Transverse colon (tissue), 4 donors: ENCODE data around the gene CHST5.

Source experiments
- POLR2A ChIP-seq: fragments of 450-650 bp; IDR thresholded peaks from one replicate; pipeline ENCODE4 v1.6.1; 2016; ENCODE audit warnings: antibody characterized with exemption, mild to moderate bottlenecking, moderate library complexity
- POLR2AphosphoS5 ChIP-seq, 3 donors: sonication (generic); formaldehyde crosslinking; IDR thresholded peaks; one replicate each; pipeline ENCODE4 v1.6.1; 2016; ENCODE audit warnings: antibody characterized with exemption in 3 of 3
- TF ChIP-seq, protein P1 (sequence below), 5 experiments: fragments of 200-600 bp in 3 of 5; fragments of 450-650 bp in 2 of 5; sonication (generic) in 3 of 5; IDR thresholded peaks; 1 replicate in 2 of 5; 2 replicates in 3 of 5; pipeline ENCODE4 v1.5.1; 2016 to 2017; ENCODE audit warnings: antibody characterized with exemption in 5 of 5, inconsistent platforms in 3 of 5, mild to moderate bottlenecking in 2 of 5, moderate library complexity in 1 of 5

DNA sequence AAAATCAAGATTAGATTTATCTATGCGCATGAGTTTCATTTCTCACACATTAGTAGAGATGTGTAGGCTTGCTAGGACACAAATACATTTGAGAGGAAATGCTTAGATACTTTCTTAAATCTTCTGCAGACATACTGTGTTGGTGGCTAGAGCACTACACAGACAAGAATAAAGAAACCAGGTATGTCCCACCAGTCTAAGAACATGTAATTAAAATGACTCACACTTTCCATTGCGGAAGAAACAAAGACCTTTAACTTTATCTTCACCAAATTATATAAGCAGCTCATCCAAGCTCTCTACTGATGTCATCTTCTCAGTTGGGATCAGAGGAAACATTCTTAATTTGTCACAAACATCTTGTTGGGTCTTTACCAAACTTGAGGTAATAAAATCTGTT is 42.8 kb upstream of the CHST5 start:
- TF ChIP-seq, protein P1, sequence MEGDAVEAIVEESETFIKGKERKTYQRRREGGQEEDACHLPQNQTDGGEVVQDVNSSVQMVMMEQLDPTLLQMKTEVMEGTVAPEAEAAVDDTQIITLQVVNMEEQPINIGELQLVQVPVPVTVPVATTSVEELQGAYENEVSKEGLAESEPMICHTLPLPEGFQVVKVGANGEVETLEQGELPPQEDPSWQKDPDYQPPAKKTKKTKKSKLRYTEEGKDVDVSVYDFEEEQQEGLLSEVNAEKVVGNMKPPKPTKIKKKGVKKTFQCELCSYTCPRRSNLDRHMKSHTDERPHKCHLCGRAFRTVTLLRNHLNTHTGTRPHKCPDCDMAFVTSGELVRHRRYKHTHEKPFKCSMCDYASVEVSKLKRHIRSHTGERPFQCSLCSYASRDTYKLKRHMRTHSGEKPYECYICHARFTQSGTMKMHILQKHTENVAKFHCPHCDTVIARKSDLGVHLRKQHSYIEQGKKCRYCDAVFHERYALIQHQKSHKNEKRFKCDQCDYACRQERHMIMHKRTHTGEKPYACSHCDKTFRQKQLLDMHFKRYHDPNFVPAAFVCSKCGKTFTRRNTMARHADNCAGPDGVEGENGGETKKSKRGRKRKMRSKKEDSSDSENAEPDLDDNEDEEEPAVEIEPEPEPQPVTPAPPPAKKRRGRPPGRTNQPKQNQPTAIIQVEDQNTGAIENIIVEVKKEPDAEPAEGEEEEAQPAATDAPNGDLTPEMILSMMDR (IDR thresholded peaks at IDR 0.05) = no peak
- TF ChIP-seq POLR2AphosphoS5 (IDR thresholded peaks at IDR 0.05) (no peak), POLR2A (no peak)
